ENCODE measurements around the gene PCED1B. TPM values are rescaled to one million over a fixed set of nuclear protein-coding genes. Genes with fewer than 3 reads are reported as not detected.
"Not testable (repeated sequence)": the region's sequence is repeated elsewhere in the genome, so short reads cannot be mapped to it uniquely, and the experiment has no call there.

Gene PCED1B
- total RNA-seq, 1 donor from 2014 or later: 0.91 TPM

DNA sequence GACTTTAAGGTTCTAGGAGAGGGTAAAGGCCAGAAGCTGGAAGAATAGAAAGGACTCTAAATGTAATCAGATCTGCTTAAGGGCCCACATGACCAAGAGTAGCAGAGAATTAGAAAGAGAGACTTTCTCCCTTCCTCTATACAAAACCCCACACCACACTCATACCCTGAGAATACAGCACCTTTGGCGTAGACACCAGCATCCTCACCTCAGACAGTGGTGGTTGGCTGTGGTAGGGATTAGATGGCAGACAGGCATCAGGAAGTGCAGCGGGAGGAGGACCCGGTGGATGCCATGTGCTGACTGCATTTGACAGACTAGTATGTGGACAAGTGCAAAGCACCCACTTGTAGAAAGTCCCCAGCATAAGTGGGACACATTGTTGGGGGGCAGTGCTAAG lies 98.6 kb downstream of the PCED1B start:
- no peaks in the 10 kb centered on the region for H3K27me3 Mint-ChIP-seq
- H3K4me3 Mint-ChIP-seq (ENCODE audit: low read depth): no peak overlapping the region
- no peak for DNase-seq (ENCODE audit: low spot score, unreplicated experiment)
- no peak overlapping the region for H3K27ac Mint-ChIP-seq
- TF ChIP-seq, protein P1, sequence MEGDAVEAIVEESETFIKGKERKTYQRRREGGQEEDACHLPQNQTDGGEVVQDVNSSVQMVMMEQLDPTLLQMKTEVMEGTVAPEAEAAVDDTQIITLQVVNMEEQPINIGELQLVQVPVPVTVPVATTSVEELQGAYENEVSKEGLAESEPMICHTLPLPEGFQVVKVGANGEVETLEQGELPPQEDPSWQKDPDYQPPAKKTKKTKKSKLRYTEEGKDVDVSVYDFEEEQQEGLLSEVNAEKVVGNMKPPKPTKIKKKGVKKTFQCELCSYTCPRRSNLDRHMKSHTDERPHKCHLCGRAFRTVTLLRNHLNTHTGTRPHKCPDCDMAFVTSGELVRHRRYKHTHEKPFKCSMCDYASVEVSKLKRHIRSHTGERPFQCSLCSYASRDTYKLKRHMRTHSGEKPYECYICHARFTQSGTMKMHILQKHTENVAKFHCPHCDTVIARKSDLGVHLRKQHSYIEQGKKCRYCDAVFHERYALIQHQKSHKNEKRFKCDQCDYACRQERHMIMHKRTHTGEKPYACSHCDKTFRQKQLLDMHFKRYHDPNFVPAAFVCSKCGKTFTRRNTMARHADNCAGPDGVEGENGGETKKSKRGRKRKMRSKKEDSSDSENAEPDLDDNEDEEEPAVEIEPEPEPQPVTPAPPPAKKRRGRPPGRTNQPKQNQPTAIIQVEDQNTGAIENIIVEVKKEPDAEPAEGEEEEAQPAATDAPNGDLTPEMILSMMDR (IDR thresholded peaks at IDR 0.05; ENCODE audit: unreplicated experiment): no peak
- no peaks in the 10 kb centered on the region for H3K9me3 Mint-ChIP-seq (ENCODE audit: low read depth)
- H3K36me3 Mint-ChIP-seq (ENCODE audit: insufficient read depth): no peaks in the 10 kb centered on the region
- H3K4me1 Mint-ChIP-seq (ENCODE audit: low read depth): no peaks in the 10 kb centered on the region

DNA sequence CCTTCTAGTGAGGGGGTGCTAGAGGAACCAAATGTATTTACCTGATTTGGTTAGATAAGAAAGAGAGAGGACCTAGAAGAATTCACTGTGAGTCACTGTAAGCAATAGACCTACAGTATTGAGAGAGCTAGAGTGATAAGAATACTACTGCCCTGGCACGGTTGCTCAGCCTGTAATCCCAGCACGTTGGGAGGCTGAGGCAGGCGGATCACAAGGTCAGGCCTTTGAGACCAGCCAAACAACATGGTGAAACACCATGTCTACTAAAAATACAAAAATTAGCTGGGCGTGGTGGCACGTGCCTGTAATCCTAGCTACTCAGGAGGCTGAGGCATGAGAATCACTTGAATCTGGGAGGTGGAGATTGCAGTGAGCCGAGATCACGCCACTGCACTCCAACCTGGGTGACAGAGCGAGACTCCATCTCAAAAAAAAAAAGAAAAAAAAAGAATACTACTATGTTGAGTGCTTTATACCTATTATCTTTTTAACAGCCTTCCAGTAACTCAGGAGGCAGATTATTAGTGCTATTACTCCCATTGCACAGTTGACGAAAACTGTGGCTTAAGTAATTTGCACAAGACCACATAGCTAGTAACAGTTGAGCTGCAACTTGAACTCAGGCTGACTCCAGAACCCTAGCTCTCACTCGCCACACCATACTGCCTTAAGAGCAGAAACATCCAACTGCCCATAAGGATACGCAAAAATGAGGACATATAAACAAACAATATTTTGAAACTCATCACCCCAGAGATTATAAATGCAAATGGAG lies 102.9 kb downstream of the PCED1B start:
- not testable (repeated sequence) for H3K27me3 Mint-ChIP-seq; H3K36me3 Mint-ChIP-seq (ENCODE audit: insufficient read depth); H3K27ac Mint-ChIP-seq; H3K4me3 Mint-ChIP-seq (ENCODE audit: low read depth); H3K9me3 Mint-ChIP-seq (ENCODE audit: low read depth); DNase-seq (ENCODE audit: low spot score, unreplicated experiment); H3K4me1 Mint-ChIP-seq (ENCODE audit: low read depth)

DNA sequence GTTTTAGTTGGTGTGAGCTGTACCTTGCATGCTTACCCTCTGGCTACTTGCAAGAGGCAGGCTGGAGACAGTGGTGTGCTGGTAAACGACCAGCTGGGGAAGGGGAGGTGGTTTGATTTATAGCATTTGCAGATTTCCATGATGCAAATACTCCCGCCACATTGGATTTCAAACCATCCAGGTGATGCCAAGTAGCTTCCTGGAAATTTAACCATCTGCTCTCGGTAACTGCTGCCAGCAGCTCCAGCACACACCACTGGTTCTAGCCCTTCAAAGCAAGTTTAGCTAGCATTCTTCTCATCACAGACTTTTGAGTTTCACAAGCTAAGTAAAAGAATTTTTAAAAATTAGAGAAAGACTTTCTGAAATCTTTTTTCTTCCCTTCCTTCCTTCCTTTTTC lies 104.8 kb downstream of the PCED1B start:
- TF ChIP-seq, protein P1 (IDR thresholded peaks at IDR 0.05; ENCODE audit: unreplicated experiment): no peak
- Mint-ChIP-seq H3K36me3 (ENCODE audit: insufficient read depth) (no peaks in the 10 kb centered on the region), H3K27me3 (no peaks in the 10 kb centered on the region), H3K4me1 (ENCODE audit: low read depth) (peaks cover 4% of the 10 kb centered on the region), H3K9me3 (ENCODE audit: low read depth) (no peaks in the 10 kb centered on the region), H3K27ac (no peak overlapping the region), H3K4me3 (ENCODE audit: low read depth) (no peak overlapping the region)
- no peak for DNase-seq (ENCODE audit: low spot score, unreplicated experiment)

DNA sequence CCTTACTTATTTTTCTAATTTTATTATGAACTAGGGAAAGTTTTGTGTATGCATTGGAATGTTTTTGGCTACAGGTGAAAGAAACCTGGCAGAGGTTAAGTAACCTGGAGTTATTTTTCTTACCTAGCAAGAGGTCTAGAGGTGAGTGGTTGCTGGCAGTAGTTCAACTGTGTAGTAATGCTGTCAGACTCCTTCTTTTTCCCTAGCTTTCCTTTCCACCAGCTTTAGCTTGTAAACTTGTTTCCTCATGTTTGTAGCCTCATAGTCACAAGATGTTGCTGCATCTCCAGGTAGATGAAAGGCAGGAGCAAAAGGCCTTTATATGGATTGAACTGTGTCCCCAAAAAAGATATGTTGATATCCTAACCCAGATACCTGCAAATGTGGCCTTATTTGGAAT lies 105.4 kb downstream of the PCED1B start:
- H3K4me1 Mint-ChIP-seq (ENCODE audit: low read depth): peaks cover 4% of the 10 kb centered on the region
- H3K4me3 Mint-ChIP-seq (ENCODE audit: low read depth): no peak overlapping the region
- TF ChIP-seq, protein P1 (IDR thresholded peaks at IDR 0.05; ENCODE audit: unreplicated experiment): no peak
- no peaks in the 10 kb centered on the region for H3K9me3 Mint-ChIP-seq (ENCODE audit: low read depth)
- H3K27me3 Mint-ChIP-seq: no peaks in the 10 kb centered on the region
- H3K27ac Mint-ChIP-seq: no peak overlapping the region
- no peak for DNase-seq (ENCODE audit: low spot score, unreplicated experiment)
- H3K36me3 Mint-ChIP-seq (ENCODE audit: insufficient read depth): no peaks in the 10 kb centered on the region

DNA sequence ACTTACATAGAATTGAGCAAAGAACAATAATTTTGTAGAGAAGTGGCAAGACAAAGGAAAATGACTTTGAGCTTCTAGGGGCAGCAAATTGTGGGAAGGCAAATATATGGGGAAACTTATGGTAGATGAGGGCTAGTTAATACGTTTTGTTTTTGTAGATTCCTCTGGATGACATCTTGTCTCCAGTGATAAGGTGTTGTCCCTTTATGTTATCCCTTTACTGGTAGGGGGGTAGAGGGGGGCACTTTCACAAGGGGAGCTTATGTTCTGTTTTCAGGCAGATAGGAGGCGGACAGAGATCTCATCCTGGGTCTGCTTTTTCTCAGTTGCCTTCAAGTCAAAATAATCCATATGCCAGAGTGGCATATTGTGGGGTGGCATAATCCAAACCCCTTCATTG lies 106.8 kb downstream of the PCED1B start:
- H3K36me3 Mint-ChIP-seq (ENCODE audit: insufficient read depth): no peaks in the 10 kb centered on the region
- H3K4me1 Mint-ChIP-seq (ENCODE audit: low read depth): peaks cover 13% of the 10 kb centered on the region
- no peaks in the 10 kb centered on the region for H3K9me3 Mint-ChIP-seq (ENCODE audit: low read depth)
- no peak overlapping the region for H3K4me3 Mint-ChIP-seq (ENCODE audit: low read depth)
- TF ChIP-seq, protein P1 (IDR thresholded peaks at IDR 0.05; ENCODE audit: unreplicated experiment): no peak
- H3K27ac Mint-ChIP-seq: no peak overlapping the region
- H3K27me3 Mint-ChIP-seq: no peaks in the 10 kb centered on the region
- DNase-seq (ENCODE audit: low spot score, unreplicated experiment): no peak
